H9 (cell line): Measurements from ENCODE around the gene INPP5J. TPM values are rescaled to one million over a fixed set of nuclear protein-coding genes. Genes with fewer than 3 reads are reported as not detected.
A peak's percentile ranks its signal among the peaks of the same experiment; 100 is the strongest.

Experiments used
- DNase-seq: peaks from one replicate; pipeline ENCODE4 v3.0.0-alpha.2; 2017
- H2AFZ ChIP-seq: one replicate; pipeline ENCODE4 v1.6.1; 2013; ENCODE audit warnings: mild to moderate bottlenecking, low read length, control low read depth, moderate library complexity
- H2AK5ac ChIP-seq: 2 replicates; pipeline ENCODE4 v1.6.1; 2013; ENCODE audit warnings: low read length, control low read depth, mixed read lengths; ENCODE audit not compliant: insufficient read length
- H2BK120ac ChIP-seq: one replicate; pipeline ENCODE4 v1.6.1; 2013; ENCODE audit warnings: low read depth, mild to moderate bottlenecking, low read length, control low read depth, inconsistent platforms; ENCODE audit not compliant: poor library complexity, severe bottlenecking
- H2BK12ac ChIP-seq: 2 replicates; pipeline ENCODE4 v1.6.1; 2013; ENCODE audit warnings: low read length, control low read depth, mixed read lengths, low read depth; ENCODE audit not compliant: insufficient read length
- H2BK15ac ChIP-seq: 2 replicates; pipeline ENCODE4 v1.6.1; 2013; ENCODE audit warnings: low read depth, low read length, control low read depth
- H2BK20ac ChIP-seq: one replicate; pipeline ENCODE4 v1.6.1; 2013; ENCODE audit warnings: low read depth, mild to moderate bottlenecking, low read length, control low read depth, inconsistent platforms; ENCODE audit not compliant: poor library complexity, severe bottlenecking
- H2BK5ac ChIP-seq: 2 replicates; pipeline ENCODE4 v1.6.1; 2013; ENCODE audit warnings: low read length, control low read depth, mixed read lengths; ENCODE audit not compliant: insufficient read length
- H3K14ac ChIP-seq: 2 replicates; pipeline ENCODE4 v1.6.1; 2013; ENCODE audit warnings: low read length, control low read depth; ENCODE audit not compliant: insufficient read depth
- H3K18ac ChIP-seq: 2 replicates; pipeline ENCODE4 v1.6.1; 2013; ENCODE audit warnings: low read depth, mild to moderate bottlenecking, mixed read lengths, low read length, control low read depth; ENCODE audit not compliant: insufficient read length
- H3K23ac ChIP-seq: 2 replicates; pipeline ENCODE4 v1.6.1; 2013; ENCODE audit warnings: low read length, control low read depth, mixed read lengths, low read depth; ENCODE audit not compliant: insufficient read length
- H3K23me2 ChIP-seq: 2 replicates; pipeline ENCODE4 v1.6.1; 2013; ENCODE audit warnings: low read depth, mild to moderate bottlenecking, mixed read lengths, low read length, control low read depth; ENCODE audit not compliant: insufficient read length, poor library complexity, severe bottlenecking
- H3K27ac ChIP-seq: 2 replicates; pipeline ENCODE4 v1.5.1; 2013; ENCODE audit warnings: low read length, control low read depth, mixed read lengths, low read depth; ENCODE audit not compliant: insufficient read length
- H3K27me3 ChIP-seq: 2 replicates; pipeline ENCODE4 v1.6.1; 2013; ENCODE audit warnings: low read length, control low read depth, inconsistent platforms; ENCODE audit not compliant: insufficient read depth
- H3K4ac ChIP-seq: 2 replicates; pipeline ENCODE4 v1.6.1; 2013; ENCODE audit warnings: low read depth, mild to moderate bottlenecking, control low read depth, inconsistent platforms, low read length, moderate library complexity
- H3K4me1 ChIP-seq: 2 replicates; pipeline ENCODE4 v1.6.1; 2013; ENCODE audit warnings: low read length, control low read depth, inconsistent platforms; ENCODE audit not compliant: insufficient read depth
- H3K4me2 ChIP-seq: 2 replicates; pipeline ENCODE4 v1.6.1; 2013; ENCODE audit warnings: low read length, control low read depth, mixed read lengths; ENCODE audit not compliant: insufficient read length, insufficient read depth
- H3K56ac ChIP-seq: 2 replicates; pipeline ENCODE4 v1.6.1; 2013; ENCODE audit warnings: low read depth, mild to moderate bottlenecking, mixed read lengths, low read length, control low read depth; ENCODE audit not compliant: insufficient read length
- H3K79me1 ChIP-seq: 2 replicates; pipeline ENCODE4 v1.6.1; 2013; ENCODE audit warnings: low read depth, mild to moderate bottlenecking, moderate library complexity, low read length, control low read depth, inconsistent platforms; ENCODE audit not compliant: insufficient read depth, poor library complexity, severe bottlenecking
- H3K79me2 ChIP-seq: 2 replicates; pipeline ENCODE4 v1.6.1; 2013; ENCODE audit warnings: low read length, control low read depth, inconsistent platforms; ENCODE audit not compliant: insufficient read depth
- H3K9ac ChIP-seq: 2 replicates; pipeline ENCODE4 v1.6.1; 2013; ENCODE audit warnings: low read length, control low read depth, mixed read lengths; ENCODE audit not compliant: insufficient read length; ENCODE audit errors: extremely low read depth
- H3K9me3 ChIP-seq: one replicate; pipeline ENCODE4 v1.6.1; 2013; ENCODE audit warnings: low read depth, low read length, inconsistent platforms; ENCODE audit not compliant: control insufficient read depth
- H3T11ph ChIP-seq: one replicate; pipeline ENCODE4 v1.6.1; 2013; ENCODE audit warnings: mild to moderate bottlenecking, low read length, control low read depth, inconsistent platforms
- H4K20me1 ChIP-seq: one replicate; pipeline ENCODE4 v1.6.1; 2013; ENCODE audit not compliant: control insufficient read depth, insufficient read length, insufficient read depth
- H4K5ac ChIP-seq: 2 replicates; pipeline ENCODE4 v1.6.1; 2013; ENCODE audit warnings: low read depth, mild to moderate bottlenecking, mixed read lengths, low read length, control low read depth; ENCODE audit not compliant: insufficient read length
- H4K8ac ChIP-seq: replicated peaks from 2 replicates; pipeline ENCODE4 v1.6.1; 2013; ENCODE audit warnings: low read length, control low read depth, mixed read lengths, low read depth; ENCODE audit not compliant: insufficient read length
- H4K91ac ChIP-seq: 2 replicates; pipeline ENCODE4 v1.6.1; 2013; ENCODE audit warnings: low read depth, mild to moderate bottlenecking, moderate library complexity, mixed read lengths, low read length, control low read depth; ENCODE audit not compliant: insufficient read length
- H3K27ac Mint-ChIP-seq, 3 experiments: 2 replicates in 2 of 3; 3 replicates in 1 of 3; pipeline ENCODE4 v1.8.0; 2020 to 2021; ENCODE audit warnings: mixed read lengths in 3 of 3, mild to moderate bottlenecking in 1 of 3, moderate library complexity in 1 of 3
- H3K27me3 Mint-ChIP-seq: 2 replicates; pipeline ENCODE4 v1.8.0; 2021; ENCODE audit warnings: low read depth, mild to moderate bottlenecking, moderate library complexity, mixed read lengths
- H3K36me3 Mint-ChIP-seq, 3 experiments: 2 replicates in 2 of 3; 3 replicates in 1 of 3; pipeline ENCODE4 v1.8.0; 2020 to 2021; ENCODE audit warnings: low read depth in 3 of 3, mixed read lengths in 3 of 3; ENCODE audit not compliant: insufficient read depth in 1 of 3
- H3K4me1 Mint-ChIP-seq, 2 experiments: 2 replicates each; pipeline ENCODE4 v1.8.0; 2020; ENCODE audit warnings: mixed read lengths in 2 of 2
- H3K4me3 Mint-ChIP-seq, 2 experiments: 2 replicates in 1 of 2; 3 replicates in 1 of 2; pipeline ENCODE4 v1.8.0; 2020 to 2021; ENCODE audit warnings: mild to moderate bottlenecking in 2 of 2, mixed read lengths in 2 of 2, moderate library complexity in 1 of 2
- H3K9me3 Mint-ChIP-seq, 2 experiments: 2 replicates in 1 of 2; 3 replicates in 1 of 2; pipeline ENCODE4 v1.8.0; 2020; ENCODE audit warnings: mild to moderate bottlenecking in 2 of 2, mixed read lengths in 2 of 2, moderate library complexity in 1 of 2
- WGBS: extraction: QIAGEN DNeasy Blood & Tissue Kit; methylation state at CpG from one replicate; pipeline ENCODE4 v1.1.7; 2013; ENCODE audit warnings: missing lambda C conversion rate, low lambda C conversion rate, mixed read lengths; ENCODE audit not compliant: insufficient read length; ENCODE audit errors: extremely low coverage; 5-methylcytosine and 5-hydroxymethylcytosine counted together
- total RNA-seq: library from RNA; stranded (reverse); gene quantifications from 2 replicates; pipeline ENCODE4 v1.2.1, GENCODE V29; 2021
- TF ChIP-seq, protein P1 (sequence below): fragments of 200-600 bp; sonication (generic); conservative IDR thresholded peaks from 3 replicates; pipeline ENCODE4 v1.8.0; 2021; ENCODE audit warnings: antibody characterized with exemption, mild to moderate bottlenecking

The INPP5J gene
- total RNA-seq, 1 experiment from 2014 or later, result 4.9 TPM

DNA sequence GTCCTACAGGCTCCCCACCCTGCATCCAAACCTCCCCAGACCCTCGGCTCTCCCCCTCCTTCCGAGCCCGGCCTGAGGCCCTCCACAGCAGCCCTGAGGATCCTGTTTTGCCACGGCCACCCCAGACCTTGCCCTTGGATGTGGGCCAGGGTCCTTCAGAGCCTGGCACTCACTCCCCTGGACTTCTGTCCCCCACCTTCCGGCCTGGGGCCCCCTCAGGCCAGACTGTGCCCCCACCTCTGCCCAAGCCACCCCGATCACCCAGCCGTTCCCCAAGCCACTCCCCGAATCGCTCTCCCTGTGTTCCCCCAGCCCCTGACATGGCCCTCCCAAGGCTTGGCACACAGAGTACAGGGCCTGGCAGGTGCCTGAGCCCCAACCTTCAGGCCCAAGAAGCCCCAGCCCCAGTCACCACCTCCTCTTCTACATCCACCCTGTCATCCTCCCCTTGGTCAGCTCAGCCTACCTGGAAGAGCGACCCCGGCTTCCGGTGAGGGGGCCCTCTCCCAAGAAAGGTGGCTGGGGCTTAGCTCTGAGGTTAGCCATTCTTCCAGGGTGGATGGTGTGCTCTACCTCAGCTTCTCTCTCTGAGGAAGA is 2.9 kb downstream of the INPP5J start:
- no CpG with 5 or more reads among the region's 12 CpGs for WGBS
- Mint-ChIP-seq H3K4me1 (peaks cover 22 to 37% of the 10 kb centered on the region in 2 experiments), H3K27ac (peak overlapping the region in 1 of 3 experiments; percentile 99; a peak in 1 of 7 replicates), H3K27me3 (peaks cover 6% of the 10 kb centered on the region), H3K4me3 (no peak overlapping the region), H3K9me3 (no peaks in the 10 kb centered on the region), H3K36me3 (no peaks in the 10 kb centered on the region)
- Histone ChIP-seq H2AFZ (no peak overlapping the region), H3K27ac (no peak overlapping the region), H2BK12ac (no peak overlapping the region), H3K23me2 (no peaks in the 10 kb centered on the region), H3K4ac (no peak overlapping the region), H3K79me2 (no peaks in the 10 kb centered on the region), H2AK5ac (no peak overlapping the region), H4K20me1 (no peaks in the 10 kb centered on the region), H3K14ac (no peak overlapping the region), H3K27me3 (no peaks in the 10 kb centered on the region), H2BK15ac (no peak overlapping the region), H2BK5ac (no peak overlapping the region), H3K9ac (no peak overlapping the region), H2BK120ac (no peak overlapping the region), H3T11ph (no peak overlapping the region), H3K4me2 (no peak overlapping the region), H3K4me1 (peaks cover 5% of the 10 kb centered on the region; the same call in 1 of the 2 replicates), H4K91ac (no peak overlapping the region), H3K18ac (no peak overlapping the region), H3K79me1 (no peaks in the 10 kb centered on the region), H2BK20ac (no peak overlapping the region), H4K8ac (no peak overlapping the region), H3K56ac (no peak overlapping the region), H3K9me3 (no peaks in the 10 kb centered on the region), H3K23ac (no peak overlapping the region), H4K5ac (no peak overlapping the region)
- DNase-seq, result no peak
- TF ChIP-seq, protein P1, sequence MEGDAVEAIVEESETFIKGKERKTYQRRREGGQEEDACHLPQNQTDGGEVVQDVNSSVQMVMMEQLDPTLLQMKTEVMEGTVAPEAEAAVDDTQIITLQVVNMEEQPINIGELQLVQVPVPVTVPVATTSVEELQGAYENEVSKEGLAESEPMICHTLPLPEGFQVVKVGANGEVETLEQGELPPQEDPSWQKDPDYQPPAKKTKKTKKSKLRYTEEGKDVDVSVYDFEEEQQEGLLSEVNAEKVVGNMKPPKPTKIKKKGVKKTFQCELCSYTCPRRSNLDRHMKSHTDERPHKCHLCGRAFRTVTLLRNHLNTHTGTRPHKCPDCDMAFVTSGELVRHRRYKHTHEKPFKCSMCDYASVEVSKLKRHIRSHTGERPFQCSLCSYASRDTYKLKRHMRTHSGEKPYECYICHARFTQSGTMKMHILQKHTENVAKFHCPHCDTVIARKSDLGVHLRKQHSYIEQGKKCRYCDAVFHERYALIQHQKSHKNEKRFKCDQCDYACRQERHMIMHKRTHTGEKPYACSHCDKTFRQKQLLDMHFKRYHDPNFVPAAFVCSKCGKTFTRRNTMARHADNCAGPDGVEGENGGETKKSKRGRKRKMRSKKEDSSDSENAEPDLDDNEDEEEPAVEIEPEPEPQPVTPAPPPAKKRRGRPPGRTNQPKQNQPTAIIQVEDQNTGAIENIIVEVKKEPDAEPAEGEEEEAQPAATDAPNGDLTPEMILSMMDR, result no peak
